GM19351 (cell line): ENCODE data around the gene EBF3.

Experiments
- ATAC-seq: cut with Tn5 transposase; IDR thresholded peaks from one replicate; pipeline ENCODE4 v1.9.1; 2021; ENCODE audit warnings: mild to moderate bottlenecking, moderate library complexity; ENCODE audit not compliant: unreplicated experiment

Gene EBF3

GRCh38 chr10:129877773-129878371, 86.2 kb downstream of the EBF3 start:
- no peak for ATAC-seq

GRCh38 chr10:129876838-129877237, 87.2 kb downstream of the EBF3 start:
- no peak for ATAC-seq

GRCh38 chr10:129875993-129876726, 87.9 kb downstream of the EBF3 start:
- ATAC-seq: no peak

DNA sequence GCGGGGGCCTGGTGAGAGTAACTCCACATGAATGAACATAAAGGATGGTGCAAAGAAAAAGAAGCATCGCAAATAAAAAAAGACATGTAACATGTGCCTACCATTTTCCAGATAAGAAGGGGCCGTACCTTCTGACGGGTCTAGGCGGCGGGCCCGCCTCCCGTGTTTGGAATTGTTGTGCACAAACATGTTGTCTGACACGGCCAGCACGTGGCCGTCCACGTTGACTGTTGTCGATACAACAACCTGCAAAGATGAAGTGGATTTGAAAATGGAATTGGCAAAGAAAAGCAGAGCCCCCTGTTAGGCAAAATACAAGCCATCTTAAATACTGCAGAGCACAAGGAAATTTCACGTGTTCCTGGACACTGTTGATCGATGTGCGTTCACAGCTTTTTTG, 90.7 kb downstream of the EBF3 start:
- no peak for ATAC-seq

- no peak for ATAC-seq
Observed at GRCh38 chr10:129871966-129872365, 92.1 kb downstream of the EBF3 start.

DNA sequence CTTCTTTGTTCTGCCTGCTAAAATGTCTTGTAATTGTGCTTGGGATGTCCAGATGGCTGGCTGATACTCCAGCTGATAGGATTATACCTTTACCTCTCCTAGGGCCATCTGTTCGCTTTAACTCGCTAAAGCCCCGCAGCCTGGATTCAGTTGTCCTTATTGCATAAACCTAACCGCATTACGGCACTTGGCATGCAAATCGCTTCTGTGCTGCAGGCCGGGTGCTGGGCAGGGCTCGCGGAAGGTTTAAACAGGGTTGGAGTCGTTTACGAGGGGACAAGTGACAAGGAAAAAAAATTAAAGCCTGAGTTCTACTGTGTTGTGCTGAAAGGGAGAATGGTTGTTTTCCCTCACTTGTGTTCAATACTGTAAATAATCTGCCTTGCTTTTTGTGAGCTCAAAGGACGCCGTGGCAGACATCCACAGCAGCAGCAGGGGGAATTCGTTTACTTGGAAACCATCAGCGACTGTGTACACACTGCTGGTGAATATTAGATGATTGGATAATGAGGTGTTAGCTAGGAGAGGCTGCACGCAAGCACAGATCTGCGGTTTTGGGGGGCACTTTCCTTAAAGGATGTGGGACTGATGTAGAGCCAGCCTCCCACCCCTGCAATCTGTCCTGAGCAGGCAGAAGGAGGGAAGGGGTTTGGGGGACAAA, 93.0 kb downstream of the EBF3 start:
- no peak for ATAC-seq

DNA sequence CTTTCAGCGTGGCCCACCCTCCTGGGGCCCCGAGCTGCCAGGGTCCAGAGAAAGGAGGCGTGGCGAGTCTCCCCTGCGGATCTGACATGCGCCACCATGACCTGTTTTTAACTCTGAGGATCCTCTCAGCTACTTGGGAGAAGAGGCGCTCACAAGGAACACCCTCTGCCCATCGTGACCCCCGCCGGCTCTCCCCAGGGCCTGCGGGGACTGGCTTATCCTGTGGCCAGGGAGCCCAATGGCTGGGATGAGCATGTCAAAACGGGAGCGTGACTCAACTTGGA, 93.7 kb downstream of the EBF3 start:
- no peak for ATAC-seq

- ATAC-seq: no peak
Observed at GRCh38 chr10:129869596-129870473, 94.2 kb downstream of the EBF3 start.

GRCh38 chr10:129868449-129869035, 95.5 kb downstream of the EBF3 start:
- no peak for ATAC-seq

DNA sequence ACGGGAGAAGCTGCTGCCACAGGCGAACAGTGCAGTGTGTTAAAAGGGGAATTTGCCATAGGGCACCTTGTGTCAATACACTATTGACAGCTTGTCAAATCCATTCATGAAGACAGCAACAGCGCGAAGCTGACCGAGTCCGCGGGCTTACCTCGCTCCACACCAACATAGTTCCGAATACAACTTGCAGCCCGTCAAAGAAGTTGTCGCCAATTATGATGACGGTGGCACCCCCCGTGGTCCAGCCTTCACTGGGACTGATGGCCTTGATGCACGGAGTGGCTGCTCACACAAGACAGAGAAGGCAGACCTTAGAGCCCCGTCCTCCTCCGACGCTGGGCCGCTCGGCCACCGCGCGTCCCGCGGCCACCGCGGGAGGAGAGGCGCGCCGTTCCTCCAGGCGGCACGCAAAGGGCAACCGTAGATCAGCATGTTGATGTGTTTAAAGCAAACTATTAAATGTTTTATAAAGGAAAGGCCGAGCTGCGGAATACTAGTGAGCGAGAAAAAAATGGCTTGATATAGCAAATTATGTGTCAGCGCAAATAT, 96.4 kb downstream of the EBF3 start:
- ATAC-seq: no peak

DNA sequence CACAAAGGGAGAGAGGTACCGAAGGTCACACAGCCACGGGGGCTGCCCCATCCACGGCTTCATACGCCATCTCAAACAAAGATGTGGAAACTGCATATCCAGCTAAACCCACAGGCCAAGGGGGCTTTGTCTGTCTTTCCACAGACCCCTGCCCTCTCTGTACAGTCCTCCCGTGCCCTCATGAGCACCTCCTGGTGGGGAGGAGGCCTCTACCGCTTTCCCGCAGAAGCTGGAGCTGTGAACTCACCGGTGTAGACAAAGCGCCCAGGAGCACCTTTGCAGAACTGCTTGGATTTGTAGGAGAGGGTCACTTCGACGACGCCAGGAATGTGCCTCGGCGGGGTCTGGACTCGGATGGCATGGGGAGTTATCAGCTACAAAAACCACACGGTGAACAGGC, 97.2 kb downstream of the EBF3 start:
- ATAC-seq: no peak

- no peak for ATAC-seq
Observed at GRCh38 chr10:129865960-129866359, 98.1 kb downstream of the EBF3 start.

DNA sequence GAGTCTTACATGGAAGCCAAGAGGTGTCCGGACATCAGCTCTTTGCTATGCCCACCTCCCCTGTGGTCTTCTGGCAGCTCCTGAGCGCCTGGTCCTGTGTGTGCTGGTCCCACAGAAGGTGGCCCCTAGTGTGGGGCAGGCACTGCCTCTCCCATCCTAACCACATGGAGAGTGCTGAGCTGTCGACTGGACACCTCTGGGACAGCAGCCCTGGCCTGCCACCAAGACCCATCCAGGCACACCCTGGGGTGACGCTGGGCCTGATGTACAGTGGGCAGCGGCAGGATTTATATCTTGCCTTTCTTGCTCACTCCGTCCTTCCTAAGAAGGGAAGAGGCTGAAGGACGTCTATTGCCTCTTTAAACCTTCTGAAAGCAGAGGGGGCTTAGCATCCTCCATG, 98.7 kb downstream of the EBF3 start:
- ATAC-seq: no peak

GRCh38 chr10:129864601-129865126, 99.4 kb downstream of the EBF3 start:
- ATAC-seq: no peak

- ATAC-seq: no peak
Observed at GRCh38 chr10:129864082-129864481, 100.0 kb downstream of the EBF3 start.

- no peak for ATAC-seq
Observed at GRCh38 chr10:129863201-129863663, 100.8 kb downstream of the EBF3 start.

- ATAC-seq: no peak
Observed at GRCh38 chr10:129861776-129862531, 102.1 kb downstream of the EBF3 start.

GRCh38 chr10:129860396-129860795, 103.7 kb downstream of the EBF3 start:
- ATAC-seq: no peak

GRCh38 chr10:129859536-129859935, 104.5 kb downstream of the EBF3 start:
- ATAC-seq: no peak
